ENCODE data around the gene MOK.
"Not testable (repeated sequence)": the region's sequence is repeated elsewhere in the genome, so short reads cannot be mapped to it uniquely, and the experiment has no call there.

MOK gene

DNA sequence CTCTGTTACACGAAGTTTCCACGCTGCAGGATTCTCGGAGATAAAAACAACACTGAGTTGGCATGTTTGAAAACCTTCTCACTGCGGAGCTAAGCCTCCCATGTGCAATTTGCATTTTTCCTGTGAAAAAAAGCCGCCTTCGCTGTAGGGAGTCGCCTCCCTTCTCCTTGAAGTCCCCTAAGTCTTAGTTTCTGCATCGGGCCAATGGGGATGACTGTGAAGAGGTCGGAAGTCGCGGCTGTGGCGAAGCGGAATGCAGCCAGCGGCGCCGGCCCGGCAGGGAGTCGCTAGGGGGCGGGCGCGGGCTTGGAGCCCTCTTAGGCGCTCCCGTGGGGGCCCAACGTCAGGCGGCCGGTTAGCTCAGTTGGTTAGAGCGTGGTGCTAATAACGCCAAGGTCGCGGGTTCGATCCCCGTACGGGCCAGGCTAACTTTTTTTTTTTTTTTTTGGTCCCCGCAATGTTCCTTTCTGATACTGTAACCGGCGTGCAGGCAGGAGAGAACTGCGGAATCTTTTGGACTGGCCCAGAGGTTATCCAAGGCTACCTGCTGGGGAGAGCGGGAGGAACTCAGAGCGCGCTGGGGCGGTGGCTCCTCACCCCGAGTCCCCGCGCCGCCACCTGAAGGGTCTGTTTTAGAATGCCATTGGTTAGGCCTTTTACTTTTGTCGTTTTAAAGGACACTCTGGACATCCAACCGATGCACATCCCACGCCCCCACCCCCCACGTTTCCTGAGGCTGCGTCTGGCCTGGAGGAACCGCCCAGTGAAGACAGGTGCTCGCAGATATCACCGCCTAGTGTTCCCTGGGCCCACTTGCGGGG, 12.0 kb upstream of the MOK start:
- Histone ChIP-seq H3K4me3 (ENCODE audit: insufficient read length, low read depth) (peak overlapping the region; percentile 29), H3K36me3 (ENCODE audit: insufficient read depth, insufficient read length, low read length) (peaks cover 5% of the 10 kb centered on the region), H3K9ac (ENCODE audit: insufficient read length, low read depth) (peak overlapping the region; percentile 59), H3K4me1 (ENCODE audit: insufficient read depth, insufficient read length) (no peaks in the 10 kb centered on the region), H3K9me3 (ENCODE audit: insufficient read depth, low read length) (no peaks in the 10 kb centered on the region), H3K27me3 (ENCODE audit: insufficient read depth, insufficient read length) (no peaks in the 10 kb centered on the region)
- DNase-seq (ENCODE audit: low read depth, low spot score), result peak; percentile 80
- no peak for TF ChIP-seq SUZ12 (IDR thresholded peaks at IDR 0.05; ENCODE audit: extremely low read depth, insufficient read depth, insufficient read length)
- no peak for TF ChIP-seq ZNF274 (IDR thresholded peaks at IDR 0.05; ENCODE audit: low read depth, low read length)
- no peak for TF ChIP-seq YY1 (IDR thresholded peaks at IDR 0.05; ENCODE audit: insufficient read depth, insufficient read length)

DNA sequence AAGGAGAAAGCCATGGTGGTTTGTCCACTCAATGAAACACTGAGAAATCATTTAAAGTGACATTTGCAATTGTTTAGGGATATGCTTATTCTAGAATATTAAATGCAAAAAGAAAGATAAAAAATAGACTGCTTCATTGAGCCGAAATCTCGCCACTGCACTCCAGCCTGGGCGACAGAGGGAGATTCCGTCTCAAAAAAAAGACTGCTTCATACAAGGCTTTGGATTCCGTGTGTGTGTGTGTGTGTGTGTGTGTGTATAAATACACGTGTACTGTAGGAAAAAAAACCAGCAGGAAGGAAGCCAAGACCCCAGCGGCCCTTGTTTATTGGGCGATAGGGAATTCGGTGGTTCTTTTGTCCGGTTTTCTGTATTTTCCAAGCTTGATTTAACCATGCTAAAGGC, 11.4 kb upstream of the MOK start:
- Histone ChIP-seq H3K9me3 (ENCODE audit: insufficient read depth, low read length) (no peaks in the 10 kb centered on the region), H3K9ac (ENCODE audit: insufficient read length, low read depth) (peak overlapping the region; percentile 59), H3K27me3 (ENCODE audit: insufficient read depth, insufficient read length) (no peaks in the 10 kb centered on the region), H3K4me3 (ENCODE audit: insufficient read length, low read depth) (peak overlapping the region; percentile 29), H3K4me1 (ENCODE audit: insufficient read depth, insufficient read length) (no peaks in the 10 kb centered on the region), H3K36me3 (ENCODE audit: insufficient read depth, insufficient read length, low read length) (no peaks in the 10 kb centered on the region)
- DNase-seq (ENCODE audit: low read depth, low spot score), result no peak
- TF ChIP-seq SUZ12 (IDR thresholded peaks at IDR 0.05; ENCODE audit: extremely low read depth, insufficient read depth, insufficient read length) (no peak), ZNF274 (IDR thresholded peaks at IDR 0.05; ENCODE audit: low read depth, low read length) (no peak), YY1 (IDR thresholded peaks at IDR 0.05; ENCODE audit: insufficient read depth, insufficient read length) (no peak)

- H3K4me1 ChIP-seq (ENCODE audit: insufficient read depth, insufficient read length), result no peaks in the 10 kb centered on the region
- no peaks in the 10 kb centered on the region for H3K36me3 ChIP-seq (ENCODE audit: insufficient read depth, insufficient read length, low read length)
- H3K9ac ChIP-seq (ENCODE audit: insufficient read length, low read depth), result no peak overlapping the region
- H3K27me3 ChIP-seq (ENCODE audit: insufficient read depth, insufficient read length), result no peaks in the 10 kb centered on the region
- no peaks in the 10 kb centered on the region for H3K9me3 ChIP-seq (ENCODE audit: insufficient read depth, low read length)
- no peak for DNase-seq (ENCODE audit: low read depth, low spot score)
- H3K4me3 ChIP-seq (ENCODE audit: insufficient read length, low read depth), result no peak overlapping the region
- TF ChIP-seq YY1 (IDR thresholded peaks at IDR 0.05; ENCODE audit: insufficient read depth, insufficient read length) (no peak), SUZ12 (IDR thresholded peaks at IDR 0.05; ENCODE audit: extremely low read depth, insufficient read depth, insufficient read length) (no peak), ZNF274 (IDR thresholded peaks at IDR 0.05; ENCODE audit: low read depth, low read length) (no peak)
Observed at GRCh38 chr14:102315121-102315520, 10.2 kb upstream of the MOK start.

DNA sequence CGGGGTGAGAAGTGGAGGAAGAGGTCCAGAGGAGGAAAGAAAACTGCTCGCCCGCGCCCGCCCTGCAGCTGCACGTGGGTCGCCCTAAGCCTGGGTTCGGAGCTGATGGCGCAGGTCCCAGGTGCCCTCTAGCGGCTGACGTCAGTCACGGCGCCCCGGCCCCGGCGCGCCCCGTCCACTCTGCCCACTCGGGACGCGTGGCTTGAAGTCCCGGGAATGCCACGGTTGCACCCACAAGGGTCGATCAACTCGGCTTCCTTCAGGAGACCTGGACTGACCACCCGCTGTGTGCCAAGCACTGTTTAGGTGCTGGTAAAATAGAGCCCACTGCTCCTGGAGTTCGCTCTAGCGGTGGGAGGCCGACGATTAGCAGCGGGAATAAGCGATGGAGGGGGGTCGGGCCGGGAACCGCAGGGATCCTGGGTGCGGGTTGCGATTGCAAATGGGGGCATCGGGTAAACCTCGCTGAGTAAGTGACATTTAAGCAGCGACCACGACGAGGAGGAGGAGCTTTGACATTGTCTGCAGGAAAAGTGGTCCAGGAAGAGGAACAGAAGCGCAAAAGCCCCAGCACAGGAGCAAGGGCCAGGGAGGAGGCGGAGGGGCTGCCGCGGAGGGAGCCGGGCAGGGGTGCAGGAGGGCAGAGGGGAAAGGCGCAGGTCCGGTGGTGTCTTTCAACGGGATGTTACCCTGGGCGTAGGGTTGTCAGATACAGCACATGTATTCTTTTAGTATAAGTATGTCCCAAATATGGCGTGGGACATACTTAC, 9.5 kb upstream of the MOK start:
- Histone ChIP-seq H3K4me3 (ENCODE audit: insufficient read length, low read depth) (peak overlapping the region; percentile 51), H3K9me3 (ENCODE audit: insufficient read depth, low read length) (no peaks in the 10 kb centered on the region), H3K36me3 (ENCODE audit: insufficient read depth, insufficient read length, low read length) (no peaks in the 10 kb centered on the region), H3K27me3 (ENCODE audit: insufficient read depth, insufficient read length) (no peaks in the 10 kb centered on the region), H3K9ac (ENCODE audit: insufficient read length, low read depth) (peak overlapping the region; percentile 72), H3K4me1 (ENCODE audit: insufficient read depth, insufficient read length) (no peaks in the 10 kb centered on the region)
- DNase-seq (ENCODE audit: low read depth, low spot score), result no peak
- no peak for TF ChIP-seq YY1 (IDR thresholded peaks at IDR 0.05; ENCODE audit: insufficient read depth, insufficient read length)
- TF ChIP-seq SUZ12 (IDR thresholded peaks at IDR 0.05; ENCODE audit: extremely low read depth, insufficient read depth, insufficient read length), result no peak
- no peak for TF ChIP-seq ZNF274 (IDR thresholded peaks at IDR 0.05; ENCODE audit: low read depth, low read length)

GRCh38 chr14:102303664-102304063, 1.3 kb downstream of the MOK start:
- no peak overlapping the region for H3K4me3 ChIP-seq (ENCODE audit: insufficient read length, low read depth)
- no peak for DNase-seq (ENCODE audit: low read depth, low spot score)
- H3K9ac ChIP-seq (ENCODE audit: insufficient read length, low read depth), result no peak overlapping the region
- H3K27me3 ChIP-seq (ENCODE audit: insufficient read depth, insufficient read length), result no peaks in the 10 kb centered on the region
- H3K36me3 ChIP-seq (ENCODE audit: insufficient read depth, insufficient read length, low read length), result no peaks in the 10 kb centered on the region
- no peaks in the 10 kb centered on the region for H3K4me1 ChIP-seq (ENCODE audit: insufficient read depth, insufficient read length)
- H3K9me3 ChIP-seq (ENCODE audit: insufficient read depth, low read length), result no peaks in the 10 kb centered on the region
- no peak for TF ChIP-seq YY1 (IDR thresholded peaks at IDR 0.05; ENCODE audit: insufficient read depth, insufficient read length)
- no peak for TF ChIP-seq SUZ12 (IDR thresholded peaks at IDR 0.05; ENCODE audit: extremely low read depth, insufficient read depth, insufficient read length)
- no peak for TF ChIP-seq ZNF274 (IDR thresholded peaks at IDR 0.05; ENCODE audit: low read depth, low read length)

GRCh38 chr14:102298303-102299070, 6.5 kb downstream of the MOK start:
- not testable (repeated sequence) for H3K36me3 ChIP-seq (ENCODE audit: insufficient read depth, insufficient read length, low read length); H3K27me3 ChIP-seq (ENCODE audit: insufficient read depth, insufficient read length); H3K9ac ChIP-seq (ENCODE audit: insufficient read length, low read depth); H3K4me1 ChIP-seq (ENCODE audit: insufficient read depth, insufficient read length); H3K4me3 ChIP-seq (ENCODE audit: insufficient read length, low read depth); DNase-seq (ENCODE audit: low read depth, low spot score); H3K9me3 ChIP-seq (ENCODE audit: insufficient read depth, low read length)
